22Rv1 (cell line): ENCODE results near the gene ANKH.
A peak's percentile ranks its signal among the peaks of the same experiment; 100 is the strongest.

Source experiments
- CTCF ChIP-seq: fragments of 450-650 bp; IDR thresholded peaks from 2 replicates; pipeline ENCODE4 v1.5.1; 2017; ENCODE audit warnings: mild to moderate bottlenecking
- ZFX ChIP-seq: fragments of 450-650 bp; IDR thresholded peaks from 2 replicates; pipeline ENCODE4 v1.6.1; 2017; ENCODE audit warnings: antibody characterized with exemption, borderline replicate concordance

GRCh38 chr5:14727428-14727865, 144.1 kb downstream of the ANKH start:
- TF ChIP-seq CTCF = peak; percentile 97
- TF ChIP-seq ZFX = no peak
